Loucy (cell line): Measurements from ENCODE around the gene EME2.

Experiments
- H2AFZ ChIP-seq: fragments of 200-600 bp; sonication (generic); 2 replicates; pipeline ENCODE4 v1.6.0; 2016; ENCODE audit warnings: antibody characterized with exemption, mild to moderate bottlenecking, low read length, moderate library complexity
- H3F3A ChIP-seq: fragments of 200-600 bp; 2 replicates; pipeline ENCODE4 v1.6.0; 2016; ENCODE audit warnings: antibody characterized with exemption, low read depth, mild to moderate bottlenecking
- H3K27me3 ChIP-seq: fragments of 200-600 bp; sonication (generic); 2 replicates; pipeline ENCODE4 v1.6.1; 2014; ENCODE audit warnings: low read length, mild to moderate bottlenecking; ENCODE audit not compliant: insufficient read depth, poor library complexity, severe bottlenecking
- H3K36me3 ChIP-seq: fragments of 200-600 bp; sonication (generic); 2 replicates; pipeline ENCODE4 v1.6.1; 2016; ENCODE audit warnings: low read length; ENCODE audit not compliant: insufficient read depth
- H3K4me1 ChIP-seq: fragments of 200-600 bp; sonication (generic); 2 replicates; pipeline ENCODE4 v1.5.1; 2014; ENCODE audit warnings: low read length, mild to moderate bottlenecking; ENCODE audit not compliant: insufficient read depth, poor library complexity, severe bottlenecking
- H3K4me2 ChIP-seq: fragments of 200-600 bp; sonication (generic); 2 replicates; pipeline ENCODE4 v1.6.0; 2014; ENCODE audit warnings: antibody characterized with exemption, low read length, low read depth, mild to moderate bottlenecking; ENCODE audit not compliant: poor library complexity, severe bottlenecking
- H3K4me3 ChIP-seq: fragments of 200-600 bp; sonication (generic); 2 replicates; pipeline ENCODE4 v1.5.1; 2014; ENCODE audit warnings: low read length, mild to moderate bottlenecking, mixed read lengths; ENCODE audit not compliant: poor library complexity, severe bottlenecking
- H3K79me2 ChIP-seq: fragments of 200-600 bp; sonication (generic); 2 replicates; pipeline ENCODE4 v1.6.1; 2014; ENCODE audit warnings: low read length; ENCODE audit not compliant: insufficient read depth
- H3K9ac ChIP-seq: fragments of 200-600 bp; sonication (generic); 2 replicates; pipeline ENCODE4 v1.6.0; 2014; ENCODE audit warnings: mild to moderate bottlenecking, low read depth, low read length, moderate library complexity; ENCODE audit not compliant: poor library complexity, severe bottlenecking
- H3K9me2 ChIP-seq: fragments of 200-600 bp; sonication (generic); replicated peaks from 2 replicates; pipeline ENCODE4 v1.6.1; 2016; ENCODE audit warnings: low read depth, low read length, mixed read lengths
- H3K9me3 ChIP-seq: fragments of 200-600 bp; sonication (generic); 2 replicates; pipeline ENCODE4 v1.6.1; 2014; ENCODE audit warnings: mild to moderate bottlenecking, antibody characterized with exemption, low read length, low read depth; ENCODE audit not compliant: insufficient read depth
- H4K20me1 ChIP-seq: fragments of 200-600 bp; sonication (generic); 2 replicates; pipeline ENCODE4 v1.6.0; 2014; ENCODE audit warnings: antibody characterized with exemption, low read length, mild to moderate bottlenecking; ENCODE audit not compliant: insufficient read depth, poor library complexity, severe bottlenecking
- CTCF ChIP-seq: fragments of 200-600 bp; sonication (generic); conservative IDR thresholded peaks from 2 replicates; pipeline ENCODE4 v1.5.1; 2014; ENCODE audit warnings: mild to moderate bottlenecking, antibody characterized with exemption, low read length
- EZH2phosphoT487 ChIP-seq: fragments of 200-600 bp; IDR thresholded peaks from 2 replicates; pipeline ENCODE4 v1.6.1; 2018; ENCODE audit warnings: antibody characterized with exemption, mild to moderate bottlenecking, moderate library complexity, borderline replicate concordance

The EME2 gene

DNA sequence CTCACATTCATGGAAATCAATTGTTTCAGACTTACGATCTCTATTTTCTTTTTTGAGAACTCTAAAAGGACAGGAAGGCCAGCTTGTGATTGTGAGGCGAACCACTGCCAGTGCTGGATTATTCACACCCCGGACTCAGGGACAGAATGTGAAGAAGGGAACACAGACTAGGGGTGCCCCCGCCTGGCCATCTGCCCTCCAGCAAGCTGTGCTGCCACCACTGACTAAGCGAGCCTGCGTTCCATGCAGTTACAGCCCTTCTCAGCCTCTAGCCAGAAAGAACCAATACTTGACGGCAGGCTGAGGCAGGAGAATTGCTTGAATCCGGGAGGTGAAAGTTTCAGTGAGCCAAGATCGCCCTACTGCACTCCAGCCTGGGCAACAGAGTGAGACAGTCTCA is 51.2 kb downstream of the EME2 start:
- Histone ChIP-seq H3K4me2 (no peak overlapping the region), H3F3A (no peaks in the 10 kb centered on the region), H3K9ac (no peak overlapping the region), H2AFZ (no peak overlapping the region), H4K20me1 (no peaks in the 10 kb centered on the region), H3K9me3 (no peaks in the 10 kb centered on the region), H3K4me1 (peaks cover 1% of the 10 kb centered on the region), H3K9me2 (no peaks in the 10 kb centered on the region), H3K79me2 (peaks cover 26% of the 10 kb centered on the region), H3K4me3 (no peak overlapping the region), H3K27me3 (no peaks in the 10 kb centered on the region), H3K36me3 (no peaks in the 10 kb centered on the region)
- peak; percentile 31; the same call in 1 of the 2 replicates for TF ChIP-seq CTCF
- TF ChIP-seq EZH2phosphoT487 = no peak

DNA sequence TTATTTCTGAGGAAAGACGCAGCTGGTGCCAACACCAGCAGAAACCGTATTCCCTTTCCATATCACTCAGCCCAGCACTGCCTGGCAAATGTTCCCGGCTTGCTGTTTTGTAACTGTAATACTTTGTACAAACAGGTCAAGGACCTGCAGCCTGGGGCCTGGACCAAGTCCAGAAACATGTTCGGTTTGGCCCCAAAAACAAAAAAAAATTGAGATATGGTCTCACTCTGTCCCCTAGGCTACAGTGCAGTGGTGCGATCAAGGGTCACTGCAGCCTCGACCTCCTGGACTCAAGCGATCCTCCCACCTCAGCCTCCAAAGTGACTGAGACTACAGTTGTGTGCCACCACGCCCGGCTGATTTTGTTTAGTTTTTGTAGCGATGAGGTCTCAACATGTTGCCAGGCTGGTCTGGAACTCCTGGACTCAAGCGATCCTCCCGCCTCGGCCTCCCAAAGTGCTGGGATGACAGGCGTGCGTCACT is 52.8 kb downstream of the EME2 start:
- no peaks in the 10 kb centered on the region for H4K20me1 ChIP-seq
- peak overlapping the region; percentile 58 for H3K9ac ChIP-seq
- peak overlapping the region; percentile 71 for H3K4me2 ChIP-seq
- no peaks in the 10 kb centered on the region for H3K9me2 ChIP-seq
- no peak for TF ChIP-seq CTCF
- TF ChIP-seq EZH2phosphoT487 = no peak
- peaks cover 30% of the 10 kb centered on the region for H3K79me2 ChIP-seq
- H3K27me3 ChIP-seq = no peaks in the 10 kb centered on the region
- no peak overlapping the region for H2AFZ ChIP-seq
- H3F3A ChIP-seq = no peaks in the 10 kb centered on the region
- H3K4me1 ChIP-seq = peaks cover 3% of the 10 kb centered on the region
- no peaks in the 10 kb centered on the region for H3K9me3 ChIP-seq
- H3K4me3 ChIP-seq = peak overlapping the region; percentile 72
- no peaks in the 10 kb centered on the region for H3K36me3 ChIP-seq
